GM15510 (cell line): ENCODE data around the gene RFTN1.

ENCODE experiments used
- POLR2A ChIP-seq: IDR thresholded peaks from 3 replicates; pipeline ENCODE4 v1.6.1; 2011; ENCODE audit warnings: borderline replicate concordance; ENCODE audit not compliant: insufficient read length; ENCODE audit errors: extremely low read depth

RFTN1 gene

DNA sequence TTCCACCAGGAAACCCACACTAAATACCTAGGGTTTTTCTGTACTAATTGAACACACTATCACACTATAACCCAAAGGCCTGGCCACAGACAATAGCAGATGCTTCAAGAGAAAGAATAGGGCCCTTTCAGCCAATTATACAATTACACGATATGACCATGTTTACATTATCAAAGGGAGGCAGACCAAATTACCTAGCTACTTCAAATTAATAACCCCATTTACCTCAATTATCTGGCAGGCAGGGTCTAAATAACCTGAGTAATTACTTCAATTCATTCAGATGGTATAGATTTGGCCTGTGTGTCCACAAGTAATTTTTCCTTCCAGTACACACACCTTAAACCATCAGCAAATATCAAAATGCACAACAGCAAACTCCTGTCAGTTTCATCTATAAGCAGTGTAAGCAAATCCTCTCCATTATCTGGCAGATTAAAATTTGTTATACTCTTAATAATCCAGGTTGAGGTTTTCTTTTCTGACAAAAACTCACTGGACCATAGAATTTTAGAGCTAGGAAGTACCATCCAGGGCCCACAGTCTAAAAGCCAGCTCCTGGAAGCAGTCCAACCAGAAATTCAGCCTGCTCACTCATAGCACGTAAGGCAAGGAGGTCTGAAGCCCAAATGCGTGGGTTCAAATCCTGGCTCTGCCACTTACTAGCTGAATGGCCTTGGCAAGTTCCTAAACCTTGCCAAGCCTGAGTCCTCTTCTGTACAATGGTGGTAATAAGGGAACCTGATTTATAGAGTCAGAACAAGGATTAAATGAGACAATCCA, 51.8 kb downstream of the RFTN1 start:
- no peak for TF ChIP-seq POLR2A

DNA sequence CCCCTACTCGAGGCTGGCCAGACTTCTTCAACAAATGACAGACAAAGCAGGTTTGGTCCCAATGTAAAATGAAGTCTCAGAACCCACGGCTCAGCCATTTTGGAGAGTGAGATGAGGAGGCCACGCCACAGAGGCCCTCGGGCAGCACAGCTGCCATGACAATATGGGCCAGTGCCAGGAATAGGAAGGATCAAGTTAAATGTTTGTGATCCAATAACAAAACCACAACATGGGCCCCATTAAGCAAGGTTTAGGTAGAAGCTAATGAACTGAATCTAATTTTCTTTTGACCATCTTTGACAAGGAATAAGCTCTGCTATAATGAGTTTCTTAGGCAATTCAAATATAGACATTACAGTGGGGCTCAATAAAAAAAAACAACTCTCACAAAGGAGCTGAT, 52.6 kb downstream of the RFTN1 start:
- no peak for TF ChIP-seq POLR2A

DNA sequence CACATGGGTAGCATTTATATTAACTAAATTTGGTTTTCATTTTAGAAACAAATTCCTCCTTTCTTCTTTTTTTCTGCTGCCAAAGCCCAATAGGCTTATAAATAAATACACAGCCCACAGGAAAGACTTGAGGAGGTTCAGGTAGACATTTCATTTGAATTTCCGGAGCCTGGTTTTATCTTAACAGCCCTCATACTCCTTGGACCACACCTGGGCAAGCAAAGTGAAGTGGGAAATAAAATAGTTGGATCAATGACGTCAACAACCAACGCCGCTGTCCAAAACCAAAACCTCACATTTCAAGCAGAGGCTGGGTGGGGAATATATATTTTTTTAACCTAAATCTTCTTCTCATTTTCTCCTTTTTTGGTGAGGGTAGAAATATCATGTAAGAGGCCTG, 53.2 kb downstream of the RFTN1 start:
- TF ChIP-seq POLR2A, result no peak

DNA sequence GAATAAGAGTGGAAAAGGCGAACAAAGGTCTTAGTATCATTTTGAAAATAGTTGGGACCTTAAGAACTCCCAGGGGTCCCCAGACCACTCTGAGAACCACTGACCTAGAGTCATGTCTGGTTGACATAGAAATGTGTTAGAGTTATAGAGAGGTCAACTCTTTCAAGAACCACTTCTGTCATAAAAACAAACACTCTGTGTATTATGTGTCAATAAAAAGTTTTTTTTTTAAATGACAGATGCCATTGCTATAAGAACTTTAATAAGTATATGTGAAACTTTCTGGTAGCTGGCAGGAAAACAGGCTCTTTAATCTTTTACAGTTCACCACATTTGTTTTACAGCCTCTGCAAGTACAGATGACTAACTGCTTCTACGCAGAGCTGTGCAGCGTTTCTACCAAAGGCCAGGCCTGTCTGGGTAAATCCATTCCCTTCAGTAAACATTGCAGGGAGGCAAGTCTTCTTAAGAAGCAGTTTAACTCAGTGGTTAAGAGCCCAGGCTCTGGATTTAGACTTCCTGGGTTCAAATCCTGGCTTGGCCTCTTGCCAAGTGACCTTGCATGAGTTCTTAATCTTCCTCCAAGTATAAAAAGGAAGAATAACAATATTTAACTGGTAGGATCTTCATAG, 56.6 kb downstream of the RFTN1 start:
- TF ChIP-seq POLR2A, result no peak

DNA sequence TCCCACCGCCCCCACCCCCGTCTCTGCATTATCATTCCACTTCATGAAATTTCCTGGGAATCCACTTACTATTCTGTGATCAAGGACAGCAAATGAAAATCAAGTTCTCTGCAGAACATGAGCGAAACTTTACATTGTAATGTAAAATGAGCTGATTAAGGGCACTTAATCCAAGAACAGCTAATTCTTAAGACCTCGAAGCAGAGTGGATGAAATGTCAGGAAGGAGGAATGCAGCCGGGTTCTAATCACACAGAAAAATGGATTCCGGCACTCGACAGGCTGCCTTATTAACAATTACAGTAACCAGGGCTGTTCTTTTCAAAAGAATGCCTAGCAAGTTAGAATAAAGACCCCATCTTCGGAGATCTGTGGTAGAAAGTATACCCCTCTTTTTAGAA, 57.5 kb downstream of the RFTN1 start:
- TF ChIP-seq POLR2A, result no peak

DNA sequence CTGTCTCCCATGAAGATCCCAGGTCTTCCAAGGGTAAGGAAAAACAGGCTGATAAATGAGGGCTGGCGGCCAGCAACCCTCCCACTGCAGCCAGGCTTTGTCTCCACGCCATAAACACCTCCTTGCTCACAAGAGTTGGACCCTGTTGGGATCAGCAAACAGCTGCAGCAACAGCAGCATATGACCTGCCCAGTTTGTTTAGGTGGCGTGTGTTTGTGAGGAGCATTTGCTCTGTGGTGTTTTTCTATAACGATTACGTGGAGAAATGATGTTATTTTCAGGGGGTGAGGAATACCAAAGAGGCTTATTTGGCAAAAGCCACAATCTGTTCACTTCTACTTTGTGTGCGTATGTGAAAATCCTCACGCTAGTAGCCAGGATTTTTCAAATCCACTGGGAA, 58.5 kb downstream of the RFTN1 start:
- no peak for TF ChIP-seq POLR2A

DNA sequence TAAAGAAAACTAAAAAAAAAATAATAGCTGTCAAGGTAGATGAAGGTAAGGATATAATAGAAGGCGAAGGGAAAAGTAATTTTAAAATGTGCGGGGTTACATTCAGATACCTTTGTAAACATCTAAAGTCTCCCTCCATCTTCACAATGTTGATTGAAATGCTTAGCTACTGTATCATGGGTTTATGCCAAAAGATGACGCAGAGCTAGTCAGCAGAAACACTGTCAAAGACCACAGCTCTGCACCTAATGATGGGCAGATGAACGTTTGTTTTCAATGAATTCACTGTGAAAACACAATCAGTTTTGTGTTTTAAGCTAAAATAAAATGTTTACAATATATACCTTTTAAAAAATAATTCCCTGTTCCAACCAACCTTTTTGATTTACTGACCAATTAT, 61.2 kb downstream of the RFTN1 start:
- no peak for TF ChIP-seq POLR2A

DNA sequence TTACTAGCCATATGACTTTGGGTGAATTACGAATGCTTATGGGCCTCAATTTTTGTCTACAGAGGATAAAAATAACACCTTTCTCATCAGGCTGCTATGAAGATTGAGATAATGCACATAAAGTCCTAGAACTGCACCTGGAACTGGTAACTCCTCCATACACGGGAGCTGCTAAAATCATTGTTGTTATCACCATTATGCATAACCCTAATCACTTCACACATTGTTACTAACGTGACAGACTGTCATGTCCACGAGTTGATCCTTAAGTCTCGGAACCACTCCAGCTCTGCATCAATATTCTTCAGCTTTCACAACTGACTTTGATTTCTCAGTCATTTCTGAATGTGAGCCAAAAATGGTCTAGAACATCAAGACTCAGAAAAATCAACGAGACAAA, 64.1 kb downstream of the RFTN1 start:
- no peak for TF ChIP-seq POLR2A

DNA sequence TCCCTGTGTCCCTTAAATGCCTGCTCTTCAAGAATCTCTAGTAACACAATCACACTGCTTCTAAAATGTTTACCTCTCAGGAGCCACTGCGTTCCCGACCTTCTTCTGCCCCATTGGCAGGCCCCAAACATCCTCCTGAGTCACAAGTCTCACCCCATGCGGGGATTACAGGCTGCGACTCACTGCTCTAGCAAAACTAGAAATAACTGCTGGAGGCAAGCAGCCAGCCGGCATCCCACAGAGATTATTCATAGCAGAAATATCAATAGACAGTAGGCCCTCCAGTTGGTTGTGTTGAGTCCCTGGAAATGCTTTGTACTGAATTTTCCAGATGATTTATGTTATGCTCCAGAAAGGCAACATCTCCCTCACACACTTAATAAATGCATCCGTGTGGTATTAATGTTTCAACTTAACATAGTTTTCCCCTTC, 64.8 kb downstream of the RFTN1 start:
- TF ChIP-seq POLR2A, result no peak

DNA sequence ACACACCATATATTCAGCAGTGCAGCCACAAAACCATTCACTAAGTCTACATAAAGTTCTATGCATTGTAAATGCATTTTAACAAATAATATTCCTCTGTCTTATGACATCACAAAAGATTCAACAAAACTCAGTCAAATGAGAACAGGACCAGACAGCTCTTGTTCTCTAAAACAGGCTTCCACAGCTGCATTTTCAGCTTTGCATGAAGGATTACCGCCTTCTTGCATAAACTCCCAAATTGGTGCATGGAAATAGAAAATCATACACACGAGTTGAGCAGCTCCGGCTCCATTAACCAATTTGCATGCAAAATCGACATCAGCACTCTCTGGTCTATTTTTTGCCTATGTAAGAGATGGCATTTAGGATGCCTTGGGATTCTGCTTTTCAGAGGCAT, 66.4 kb downstream of the RFTN1 start:
- TF ChIP-seq POLR2A, result no peak

DNA sequence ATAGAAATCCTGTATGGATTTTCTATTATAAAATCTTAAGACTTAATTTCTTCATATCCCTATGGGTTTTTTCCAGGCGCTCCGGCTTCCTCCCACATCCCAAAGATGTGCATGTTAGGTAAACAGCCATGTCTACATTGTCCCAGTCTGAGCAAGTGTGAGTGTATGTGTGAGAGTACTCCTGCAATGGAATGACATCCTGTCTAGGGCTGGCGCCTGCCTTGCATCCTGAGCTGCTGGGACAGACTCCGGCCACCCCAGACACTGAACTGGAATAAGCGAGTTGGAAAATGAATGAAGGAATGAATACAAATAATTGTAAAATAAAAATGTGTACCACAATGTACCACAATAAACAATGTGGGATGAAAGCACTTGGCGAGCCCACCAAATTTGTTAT, 69.2 kb downstream of the RFTN1 start:
- TF ChIP-seq POLR2A, result no peak

DNA sequence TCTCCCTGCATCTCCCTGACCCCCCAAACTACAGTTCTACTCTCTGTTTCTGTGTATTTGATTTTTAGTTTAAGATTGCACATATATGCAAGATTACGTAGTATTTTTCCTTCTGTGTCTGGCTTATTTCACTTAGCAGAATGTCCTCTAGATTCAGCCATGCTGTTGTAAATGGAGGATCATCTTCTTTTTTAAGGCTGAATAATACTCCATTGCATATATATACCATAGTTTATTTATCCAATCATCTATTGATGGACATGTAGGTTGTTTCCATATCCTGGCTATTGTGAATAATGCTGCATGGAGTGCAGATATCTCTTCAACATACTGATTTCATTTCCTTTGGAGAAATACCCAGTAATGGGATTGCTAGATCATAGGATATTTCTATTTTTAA, 70.8 kb downstream of the RFTN1 start:
- TF ChIP-seq POLR2A, result no peak

DNA sequence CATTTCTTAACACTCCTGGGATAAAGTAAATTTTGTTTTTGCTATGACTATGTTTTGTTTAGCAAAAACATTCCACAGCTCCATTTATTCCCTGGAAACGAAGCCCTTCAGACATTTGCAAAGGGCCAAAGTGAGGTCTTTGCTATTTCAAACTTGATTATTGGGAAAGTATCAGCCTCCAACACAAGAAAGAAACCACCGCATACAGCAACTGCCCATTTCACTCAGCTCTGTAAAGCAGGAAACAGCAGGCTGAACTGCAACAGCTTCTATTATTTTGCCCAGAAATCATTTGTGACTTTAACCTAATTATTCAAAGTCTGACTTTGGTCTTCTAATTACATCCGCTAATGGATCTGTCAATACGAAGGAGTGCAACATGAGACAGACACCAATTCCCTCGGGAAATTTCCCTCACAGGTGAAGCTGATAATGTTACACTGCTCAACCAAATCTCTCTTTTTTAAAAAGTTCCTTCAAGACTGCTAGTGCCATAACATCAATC, 72.1 kb downstream of the RFTN1 start:
- no peak for TF ChIP-seq POLR2A

DNA sequence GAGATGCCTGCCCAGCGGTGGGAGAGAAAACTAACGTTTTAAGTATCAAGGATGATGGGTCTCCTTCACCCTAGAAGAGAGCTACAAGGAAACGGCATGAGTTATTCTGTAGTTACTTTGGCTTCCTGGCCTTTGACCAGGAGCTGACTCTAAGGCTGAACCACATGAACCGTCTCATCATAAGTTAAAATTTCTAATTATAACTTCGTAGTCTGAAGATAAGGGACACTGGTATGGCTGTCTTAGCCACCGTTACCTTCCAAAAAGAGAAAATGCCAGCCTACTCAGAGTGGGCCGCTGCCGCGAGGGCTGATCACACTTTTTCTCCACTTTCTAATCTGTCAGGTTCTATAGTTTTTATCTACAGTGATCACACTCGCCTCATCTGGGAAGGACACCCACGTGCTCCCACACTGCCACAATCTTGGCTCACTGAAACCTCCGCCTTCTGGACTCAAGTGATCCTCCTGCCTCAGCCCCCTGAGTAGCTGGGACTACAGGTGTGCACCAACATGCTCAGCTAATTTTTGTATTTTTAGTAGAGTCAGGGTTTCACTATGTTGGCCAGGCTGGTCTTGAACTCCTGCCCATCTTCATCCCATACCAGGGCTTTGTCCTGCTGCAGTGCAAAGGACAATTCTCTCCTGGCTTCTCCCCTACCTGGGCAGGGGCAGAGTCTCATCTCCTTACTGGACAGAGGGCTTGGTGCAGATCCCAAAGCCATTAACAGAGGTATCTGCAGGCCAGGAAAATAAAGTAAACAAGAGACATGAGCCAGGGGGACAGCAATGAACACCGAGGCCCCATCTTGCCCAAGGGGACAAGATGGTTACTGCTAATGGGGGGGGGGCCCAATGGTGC, 73.4 kb downstream of the RFTN1 start:
- TF ChIP-seq POLR2A, result no peak

DNA sequence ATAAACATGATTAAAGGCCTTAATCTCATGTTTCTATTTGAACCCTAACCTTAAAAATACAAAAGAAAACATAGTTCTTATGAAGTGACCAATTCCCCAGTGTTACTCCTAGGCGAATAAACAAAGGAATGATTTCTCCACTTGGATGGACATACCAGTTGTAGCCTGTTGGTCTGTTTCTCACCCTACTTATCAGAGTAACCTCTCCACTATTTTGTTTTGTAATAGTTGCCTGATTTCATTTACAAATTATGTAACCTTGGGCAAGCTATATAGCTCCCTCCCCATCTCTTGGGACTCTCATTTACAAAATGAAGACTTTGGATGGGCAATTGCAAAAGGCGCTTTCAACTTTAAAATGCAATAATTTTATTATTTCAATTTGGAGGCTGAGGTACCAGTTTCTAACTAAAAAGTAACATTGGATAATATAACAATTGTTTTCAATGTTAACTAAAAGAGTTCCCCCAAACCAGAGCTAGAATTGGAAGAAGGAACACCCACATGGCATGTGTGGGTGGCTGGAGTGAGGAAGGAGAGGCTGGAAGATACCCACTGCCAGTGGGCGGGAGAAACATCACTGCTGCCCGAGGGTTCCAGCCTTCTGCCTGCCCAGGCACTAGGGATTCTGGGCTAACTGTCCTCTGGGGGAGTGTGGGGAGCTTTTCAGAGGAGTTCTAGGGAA, 74.2 kb downstream of the RFTN1 start:
- TF ChIP-seq POLR2A, result no peak
